Measurements from ENCODE around the gene PDIA5.

Gene PDIA5

DNA sequence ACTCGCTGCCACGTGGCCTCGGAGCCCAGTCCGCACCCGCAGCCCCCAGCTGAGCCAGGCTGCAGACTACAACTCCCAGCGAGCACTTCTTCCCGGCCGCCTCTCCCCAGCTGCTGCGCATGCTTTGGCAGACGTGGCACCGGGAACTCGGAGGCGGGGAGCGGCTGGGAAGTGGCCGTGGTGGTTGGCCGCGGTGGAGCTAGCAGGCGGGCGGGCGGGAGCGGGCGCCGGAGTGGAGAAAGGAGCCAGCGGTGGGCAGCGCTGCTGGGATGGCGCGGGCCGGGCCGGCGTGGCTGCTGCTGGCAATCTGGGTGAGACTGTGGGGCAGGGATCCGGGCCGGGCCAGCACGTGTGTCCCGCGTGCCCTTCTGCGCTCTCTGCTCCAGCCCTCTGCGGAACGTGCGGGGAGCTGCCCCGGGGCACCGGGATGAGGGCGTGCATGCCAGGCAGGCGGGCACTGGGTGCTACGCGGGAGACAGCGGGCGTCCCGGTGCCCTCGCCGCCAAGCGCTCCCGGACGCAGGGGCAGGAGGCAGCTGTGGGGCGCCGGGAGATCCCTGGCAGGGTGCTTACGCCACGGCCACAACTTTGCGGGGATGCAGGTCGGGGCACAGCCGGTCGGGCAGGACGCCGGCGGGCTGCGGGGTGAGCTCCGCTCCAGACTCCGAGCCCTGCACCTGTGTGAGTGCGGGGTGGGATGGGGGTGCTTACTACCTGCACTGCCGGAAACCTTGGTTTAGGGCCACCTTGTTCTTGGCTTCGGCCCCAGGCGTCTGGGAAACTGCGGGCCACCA, at the start of gene PDIA5:
Gene PDIA5 (plus strand): TSS at position 130 of the 793 bp plus-strand sequence. CDS start 140 bp downstream, at position 270.
- DNase-seq (ENCODE audit: low read depth): peak; percentile 86

DNA sequence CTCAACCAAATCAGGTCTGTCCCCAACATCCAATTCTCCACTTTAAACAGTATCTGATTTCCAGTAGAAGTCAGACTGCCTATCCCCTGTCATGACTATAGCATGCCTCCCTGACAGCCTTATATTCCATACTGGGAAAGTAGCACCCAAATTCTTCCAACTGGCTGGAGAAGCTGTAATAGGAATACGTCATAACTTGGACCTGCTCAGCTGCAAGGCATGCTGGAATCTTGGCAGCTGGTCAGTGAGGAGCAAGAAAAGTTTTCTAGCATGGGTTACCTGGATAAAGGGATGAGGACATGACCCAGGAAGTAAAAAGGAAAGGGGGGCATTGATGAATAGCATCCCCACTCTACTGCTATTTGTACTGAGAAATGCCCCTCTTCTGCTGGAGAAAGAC, 48.1 kb upstream of the PDIA5 start:
- DNase-seq (ENCODE audit: low read depth): no peak

DNA sequence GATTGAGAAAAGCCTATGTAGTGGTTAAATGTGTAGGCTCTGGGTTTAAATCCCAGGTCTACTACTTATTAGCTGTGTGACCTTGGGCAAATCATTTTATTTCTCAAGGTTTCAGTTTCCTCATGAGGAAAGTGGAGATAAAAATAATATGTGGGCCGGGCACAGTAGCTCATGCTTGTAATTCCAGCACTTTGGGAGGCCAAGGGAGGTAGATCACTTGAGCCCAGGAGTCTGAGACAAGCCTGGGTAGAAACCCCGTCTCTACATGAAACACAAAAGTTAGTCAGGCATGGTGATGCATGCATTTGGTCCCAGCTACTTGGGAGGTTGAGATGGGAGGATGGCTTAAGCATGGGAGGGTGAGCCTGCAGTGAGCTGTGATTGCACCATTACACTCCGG, 47.7 kb upstream of the PDIA5 start:
- peak; percentile 15 for DNase-seq (ENCODE audit: low read depth)

DNA sequence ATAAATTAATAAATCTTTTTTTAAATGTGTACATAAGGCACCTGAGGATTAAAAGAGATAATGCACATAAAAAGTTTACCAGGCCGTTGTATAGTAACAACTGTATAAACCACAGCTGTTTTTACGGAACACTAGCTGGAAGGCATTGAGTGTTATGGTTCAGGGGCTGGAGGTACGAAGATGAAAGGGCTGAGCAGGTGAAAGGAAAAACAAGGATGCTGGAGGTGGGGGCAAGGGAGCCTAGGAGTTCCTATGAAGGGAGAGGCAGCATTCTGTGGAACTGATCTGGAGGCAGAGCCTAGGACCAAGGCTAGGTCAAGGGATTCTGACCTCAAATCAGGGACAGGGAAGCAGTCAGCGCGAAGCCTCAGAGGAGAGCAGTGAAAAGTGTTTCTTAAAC, 47.2 kb upstream of the PDIA5 start:
- no peak for DNase-seq (ENCODE audit: low read depth)

DNA sequence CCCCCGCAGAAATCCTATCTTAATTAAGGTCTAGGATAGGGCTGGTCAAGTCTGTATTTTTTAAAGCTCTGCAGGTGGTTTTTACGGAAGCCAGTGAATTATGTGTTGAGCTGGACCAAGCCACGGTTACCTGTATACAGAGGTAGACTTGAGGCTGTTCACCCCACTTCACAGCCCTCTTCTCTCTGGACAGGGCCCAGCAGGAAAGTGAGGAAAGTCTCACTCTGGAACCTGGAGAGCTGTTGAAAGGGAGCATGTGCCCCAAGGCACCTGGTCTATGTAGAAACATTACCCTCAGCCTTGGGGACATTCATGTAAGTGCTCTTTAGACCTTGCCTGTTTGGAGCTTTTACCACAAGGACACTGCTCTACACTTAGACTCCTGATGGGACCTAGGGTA, 46.1 kb upstream of the PDIA5 start:
- DNase-seq (ENCODE audit: low read depth): no peak

DNA sequence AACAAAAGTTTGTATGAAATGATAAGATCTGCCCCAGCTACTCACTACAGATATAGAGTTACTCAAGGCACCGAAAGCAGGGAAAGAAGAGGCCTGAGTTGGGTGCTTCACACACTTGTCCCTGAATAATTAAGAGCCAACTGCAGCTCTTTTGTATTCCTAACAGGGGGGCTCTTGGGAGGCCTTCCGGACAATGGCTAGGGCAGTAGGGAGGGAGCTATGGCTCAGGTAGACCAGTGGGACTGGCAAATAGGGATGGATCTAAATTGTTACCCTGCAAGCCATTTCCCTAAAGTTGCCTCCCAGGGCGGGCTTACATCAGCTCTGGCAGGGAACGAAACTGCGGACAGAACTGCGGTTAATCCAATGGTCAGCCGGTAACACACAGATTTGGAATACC, 45.4 kb upstream of the PDIA5 start:
- no peak for DNase-seq (ENCODE audit: low read depth)

DNA sequence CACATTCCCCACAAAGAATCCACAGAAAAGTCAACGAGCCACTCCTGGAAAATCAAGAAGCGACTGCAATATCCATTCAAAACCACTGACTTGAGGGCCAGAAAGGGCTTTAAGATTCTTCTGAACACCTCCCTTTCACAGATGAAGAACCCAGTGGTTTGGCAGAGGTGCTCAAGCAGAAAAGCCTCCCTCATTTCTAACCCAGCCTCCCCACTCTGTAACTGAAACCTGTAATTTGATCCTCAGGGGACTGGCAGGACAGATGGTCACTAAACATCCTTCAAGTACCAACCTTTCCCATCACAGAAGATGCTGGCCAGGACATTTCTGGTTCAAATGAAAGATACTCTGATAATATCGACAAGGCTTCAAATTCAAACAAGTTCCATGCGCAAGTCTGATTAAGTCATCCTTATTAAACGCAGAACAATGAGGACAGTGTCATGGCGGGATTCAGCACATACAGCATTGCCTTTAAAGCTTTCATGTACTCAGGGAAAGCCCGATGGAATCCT, 44.8 kb upstream of the PDIA5 start:
- DNase-seq (ENCODE audit: low read depth): no peak

DNA sequence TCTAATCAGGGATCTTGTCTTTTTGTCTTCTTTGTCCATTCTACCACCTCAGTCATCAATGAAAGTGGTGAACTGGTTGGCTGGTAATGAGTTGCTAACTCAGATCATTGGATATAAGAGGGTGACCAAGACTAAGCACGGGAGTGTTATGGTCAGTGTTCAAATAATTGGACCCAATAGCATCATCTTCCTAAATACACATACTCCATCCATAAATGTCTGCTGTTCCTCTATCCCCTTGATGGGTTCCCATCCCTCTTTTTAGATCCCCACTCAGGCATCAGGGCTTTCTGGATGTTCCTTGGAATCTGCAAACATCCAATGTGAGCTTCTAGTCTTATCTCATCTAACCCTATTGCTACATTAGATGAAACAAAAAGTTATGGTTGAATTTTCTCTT, 42.8 kb upstream of the PDIA5 start:
- DNase-seq (ENCODE audit: low read depth): no peak

DNA sequence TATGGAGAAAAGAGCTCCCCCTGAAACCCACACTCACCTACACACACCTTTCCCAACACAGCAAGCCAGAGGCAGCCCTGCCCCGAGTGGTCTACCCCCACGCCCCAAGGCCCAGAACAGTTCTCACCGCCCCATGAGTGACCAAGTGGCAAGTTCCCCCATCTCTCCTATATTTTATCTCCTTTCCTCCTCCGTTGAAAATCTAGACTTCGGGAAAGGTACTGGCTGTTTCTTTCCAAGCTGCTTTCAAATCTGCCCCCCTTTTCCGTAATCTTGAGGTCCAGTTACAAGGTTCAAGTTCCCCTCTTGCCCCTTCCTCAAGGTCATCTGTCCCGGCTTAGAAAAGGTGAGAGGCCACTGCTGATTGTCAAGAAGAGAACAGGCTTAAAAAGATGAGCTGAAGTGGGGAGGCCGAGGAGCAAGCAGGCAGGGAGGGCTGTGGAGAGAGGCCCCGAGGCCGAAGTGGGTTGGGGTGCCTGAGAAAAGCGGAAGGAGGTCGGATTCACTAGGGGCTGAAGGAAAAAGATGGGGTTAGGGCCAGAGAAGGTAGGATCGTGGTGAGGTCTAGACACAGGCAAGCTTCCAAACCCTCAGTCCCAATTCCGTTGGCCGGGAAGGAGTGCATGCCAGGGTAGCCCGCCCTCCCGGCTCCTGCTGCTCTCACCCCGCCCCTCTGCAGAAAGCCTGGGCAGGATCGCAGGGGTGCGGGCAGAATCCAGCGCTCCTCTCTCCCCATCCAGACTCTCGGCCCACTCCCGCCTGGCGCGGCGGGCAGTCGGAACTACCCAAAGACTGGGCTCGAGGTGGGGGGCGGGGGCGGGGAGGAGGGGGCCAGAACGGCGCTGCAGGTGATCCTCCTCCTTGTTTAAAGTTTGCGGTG, 40.9 kb upstream of the PDIA5 start:
- DNase-seq (ENCODE audit: low read depth): no peak

DNA sequence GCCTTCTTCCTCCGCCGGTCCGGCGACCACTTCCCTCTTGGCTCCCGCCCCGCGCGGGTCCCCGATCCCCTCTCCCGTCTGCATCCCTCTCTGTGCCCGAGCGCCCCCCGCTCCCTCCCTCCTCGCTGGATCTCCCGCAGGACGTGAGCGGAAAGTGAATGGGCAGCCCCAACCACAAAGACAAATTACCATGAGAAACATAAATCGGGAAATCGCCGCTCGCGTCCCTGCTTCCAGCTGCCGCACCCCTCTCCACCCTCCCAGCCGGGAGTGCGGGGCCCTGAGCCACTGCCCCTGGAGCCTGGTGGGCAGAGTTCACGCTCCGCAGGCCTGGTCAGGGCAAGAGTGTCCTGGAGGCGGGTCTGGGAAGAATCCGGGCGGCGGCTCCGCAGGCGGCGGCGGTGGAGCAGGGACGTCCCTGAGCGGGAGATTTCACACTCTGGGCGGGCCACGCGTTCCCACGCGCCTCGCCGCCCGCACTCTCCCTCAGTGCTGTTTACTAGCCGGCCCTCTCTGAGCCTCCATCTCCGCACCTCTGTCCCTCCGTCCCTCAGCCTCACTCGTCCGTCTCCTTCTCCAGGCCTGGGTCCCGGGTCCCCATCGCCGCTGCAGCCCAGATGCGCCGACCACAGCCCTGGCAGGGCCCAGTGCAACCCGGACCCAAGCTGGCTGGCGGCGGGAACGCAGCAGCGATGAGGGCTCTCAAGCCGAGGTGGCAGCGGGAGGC, 40.1 kb upstream of the PDIA5 start:
- DNase-seq (ENCODE audit: low read depth): no peak

DNA sequence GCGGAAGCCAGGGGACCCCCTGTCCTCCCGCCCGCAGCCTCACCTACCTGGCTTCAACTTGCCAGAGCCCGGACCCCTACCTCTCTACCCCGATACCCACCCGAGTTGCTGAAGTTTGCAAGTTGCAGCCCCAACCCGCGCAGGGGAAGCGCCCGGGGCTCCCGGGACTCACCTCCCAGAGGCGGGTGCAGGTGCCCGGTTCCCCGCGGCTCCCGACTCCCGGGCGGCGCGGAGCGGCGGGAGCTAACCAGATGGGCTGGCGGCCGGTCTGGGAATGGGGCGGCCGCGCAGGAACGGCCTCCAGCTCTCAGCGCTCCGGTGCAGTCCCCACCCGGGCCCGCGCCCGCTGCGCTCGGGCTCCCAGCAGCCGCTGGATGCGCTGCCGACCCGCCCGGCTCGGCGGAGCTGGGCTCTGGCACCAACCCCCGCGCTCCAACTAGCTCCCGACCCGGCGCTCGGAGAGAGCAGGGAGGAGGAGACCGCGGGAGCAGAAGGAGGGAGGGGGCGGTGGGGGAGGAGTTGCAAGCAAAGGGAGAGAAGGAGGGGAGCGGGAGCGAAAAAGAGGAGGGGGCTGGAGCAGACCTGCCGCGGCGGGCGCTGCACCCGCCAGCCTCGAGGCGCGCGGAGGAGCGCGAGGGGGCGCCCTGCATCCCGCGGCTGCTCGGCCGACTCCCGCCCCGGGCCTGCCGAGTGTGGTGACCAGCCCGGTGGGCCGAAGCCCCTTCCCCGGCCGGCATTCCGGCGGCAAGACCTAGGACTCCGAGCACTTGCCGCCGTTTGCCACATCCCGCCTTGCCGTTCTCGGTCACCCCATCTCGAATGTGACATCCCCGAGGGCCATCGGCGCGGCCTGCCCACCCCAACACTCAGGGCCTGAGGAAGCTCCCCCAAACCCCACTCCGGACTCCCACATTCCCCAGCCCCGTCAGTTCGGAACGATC, 39.3 kb upstream of the PDIA5 start, which contains the start of gene SEMA5B:
Gene SEMA5B (minus strand): TSS at position 472 of the 941 bp plus-strand sequence. CDS start 66,500 bp downstream, outside the sequence.
- DNase-seq (ENCODE audit: low read depth): no peak

DNA sequence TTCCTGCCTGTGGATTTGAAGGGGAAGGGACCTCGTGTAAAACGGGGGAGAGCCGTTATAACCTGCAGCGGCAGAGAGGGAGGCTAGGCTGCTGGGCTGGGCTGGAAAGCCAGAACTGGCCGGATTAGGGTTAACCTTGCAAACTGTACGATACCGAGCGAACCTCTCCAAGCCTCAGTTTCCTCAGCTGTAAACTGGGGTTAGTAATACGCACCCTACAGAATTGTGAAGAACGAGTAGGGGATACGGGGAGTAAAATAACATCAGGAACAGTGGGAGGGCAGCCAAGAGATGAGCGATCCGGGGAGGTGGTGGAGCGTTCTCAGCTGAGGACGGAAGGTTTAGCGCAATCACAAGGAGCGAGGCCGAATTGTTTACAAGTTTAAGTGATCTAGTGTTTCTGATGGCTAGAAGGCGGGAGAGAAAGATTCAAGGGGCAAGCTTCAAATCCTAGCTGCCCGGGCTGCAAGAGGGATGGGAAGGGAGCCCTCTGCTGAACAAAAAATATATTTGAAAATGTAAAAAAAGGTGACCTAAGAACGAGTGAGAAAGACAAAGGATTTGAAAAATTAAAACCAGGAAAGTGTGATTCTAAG, 38.5 kb upstream of the PDIA5 start:
- peak; percentile 92 for DNase-seq (ENCODE audit: low read depth)

DNA sequence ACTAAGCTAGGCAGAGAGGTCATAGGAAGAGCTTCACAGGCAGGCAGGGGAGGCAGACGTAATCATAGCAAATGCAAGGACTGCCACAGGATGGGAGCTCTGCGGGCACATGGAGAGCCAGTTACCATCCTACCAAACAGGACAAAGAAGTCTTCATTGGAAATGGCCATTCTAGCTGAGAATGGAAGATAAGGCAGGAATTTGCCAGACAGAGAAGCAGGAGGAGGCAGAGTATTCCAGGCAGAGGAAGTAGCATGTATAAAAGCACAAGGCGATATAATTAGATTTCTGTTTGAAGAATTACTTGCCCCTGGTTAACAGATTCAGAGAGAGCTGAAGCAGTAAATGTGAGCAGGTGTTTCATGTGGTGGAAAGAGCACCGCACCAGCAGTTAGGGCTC, 35.8 kb upstream of the PDIA5 start:
- DNase-seq (ENCODE audit: low read depth): no peak

DNA sequence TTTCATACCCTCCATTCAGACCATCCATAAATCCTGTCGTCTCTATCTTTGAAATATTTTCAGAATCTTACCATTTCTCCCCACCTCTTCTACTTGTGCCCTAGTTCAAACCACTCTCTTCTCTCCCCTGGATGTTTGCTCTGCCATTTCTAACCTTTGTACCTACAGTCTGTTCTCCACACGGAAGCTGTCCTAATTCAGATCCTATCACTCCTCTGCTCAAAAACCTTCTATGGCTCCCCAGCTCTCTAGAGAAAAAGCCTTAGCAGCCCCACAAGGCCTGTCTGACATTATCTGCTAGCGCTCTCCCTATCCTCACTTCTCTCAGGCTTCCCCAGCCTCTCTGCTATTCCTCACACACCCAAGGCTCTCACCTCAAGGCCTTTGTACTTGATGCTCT, 34.8 kb upstream of the PDIA5 start:
- DNase-seq (ENCODE audit: low read depth): no peak

DNA sequence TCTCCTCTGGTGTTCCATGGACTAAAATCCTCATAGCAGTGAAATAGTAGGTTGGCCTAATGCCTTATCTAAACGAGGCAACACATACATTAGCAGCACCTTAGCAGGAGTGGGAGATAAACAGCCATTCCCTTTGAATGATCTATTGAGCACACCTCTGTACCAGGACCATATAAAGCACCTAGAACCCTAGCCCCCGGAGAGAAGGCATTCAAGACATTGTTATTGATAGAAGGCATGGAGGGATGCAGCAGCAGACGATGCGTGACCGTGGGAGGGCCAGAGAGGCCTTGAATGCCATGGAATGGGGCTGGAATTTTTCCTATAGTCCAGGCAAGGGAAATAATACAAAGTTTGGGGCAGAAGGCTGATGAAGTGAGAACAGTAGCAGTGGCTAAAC, 32.7 kb upstream of the PDIA5 start:
- DNase-seq (ENCODE audit: low read depth): no peak

DNA sequence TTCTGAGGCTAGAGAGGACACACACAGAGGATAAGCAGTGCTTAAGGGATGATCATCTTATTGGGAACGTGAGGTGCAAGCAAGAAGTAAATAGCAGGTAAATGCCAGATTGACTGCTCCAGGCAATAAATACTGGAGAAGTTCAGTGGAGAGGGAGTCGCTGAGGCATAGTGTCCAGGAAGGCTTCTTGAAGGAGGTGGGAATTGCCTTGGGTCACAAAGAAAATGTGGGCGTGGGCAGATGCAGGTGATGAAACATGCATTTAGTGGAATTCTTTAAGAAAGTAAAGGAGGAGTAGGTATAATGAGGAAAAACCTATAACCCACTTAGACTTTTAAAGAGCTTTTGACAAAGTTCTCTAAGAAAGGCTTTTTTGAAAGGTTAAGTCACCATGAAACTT, 31.8 kb upstream of the PDIA5 start:
- no peak for DNase-seq (ENCODE audit: low read depth)

DNA sequence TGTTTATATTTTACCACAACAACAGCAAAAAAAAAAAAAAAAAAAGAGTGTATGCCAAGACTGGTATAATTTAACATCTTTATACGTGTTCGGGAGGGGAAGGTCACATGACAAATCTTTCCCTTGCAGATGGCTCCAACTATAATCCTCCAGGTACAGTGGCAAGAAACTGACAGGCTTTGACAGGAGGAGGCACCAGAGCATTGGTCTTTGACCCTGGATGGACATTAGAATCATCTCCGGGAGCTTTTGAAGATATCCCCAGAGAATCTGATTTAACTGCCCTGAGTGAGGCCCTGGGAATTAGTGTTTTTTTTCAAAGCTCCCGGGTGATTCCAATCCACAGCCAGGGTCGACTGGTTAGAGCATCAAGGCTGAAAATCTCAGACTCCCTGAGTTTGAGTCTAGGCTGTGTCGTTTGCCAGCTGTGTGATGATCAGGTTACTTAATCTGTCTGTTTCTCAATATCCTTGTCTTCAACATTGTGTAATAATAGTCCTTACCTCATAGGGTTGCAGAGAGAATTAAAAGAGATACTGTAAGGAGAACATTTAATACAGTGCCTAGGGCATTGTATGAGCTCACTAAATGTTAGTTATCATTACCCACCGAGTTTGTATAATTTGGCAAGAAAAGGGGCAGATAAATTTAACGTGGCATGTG, 30.3 kb upstream of the PDIA5 start:
- peak; percentile 82 for DNase-seq (ENCODE audit: low read depth)

DNA sequence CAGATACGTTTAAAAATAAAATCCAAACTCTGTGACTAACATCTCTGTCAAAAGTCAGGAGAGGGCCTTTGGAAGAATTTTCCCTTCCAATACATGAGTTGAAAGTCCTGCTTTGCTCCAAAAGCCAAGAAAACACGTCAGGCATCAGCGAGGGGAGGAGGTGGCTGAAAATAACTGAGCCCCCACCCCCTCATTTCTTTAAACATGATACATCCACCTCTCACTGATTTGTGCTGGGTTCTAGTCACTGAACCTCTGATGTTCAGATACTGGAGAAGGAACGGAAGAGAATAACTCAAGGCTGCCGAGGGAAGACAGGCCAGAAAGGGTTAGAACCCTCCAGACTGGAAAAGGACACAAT, 29.8 kb upstream of the PDIA5 start:
- DNase-seq (ENCODE audit: low read depth): no peak

DNA sequence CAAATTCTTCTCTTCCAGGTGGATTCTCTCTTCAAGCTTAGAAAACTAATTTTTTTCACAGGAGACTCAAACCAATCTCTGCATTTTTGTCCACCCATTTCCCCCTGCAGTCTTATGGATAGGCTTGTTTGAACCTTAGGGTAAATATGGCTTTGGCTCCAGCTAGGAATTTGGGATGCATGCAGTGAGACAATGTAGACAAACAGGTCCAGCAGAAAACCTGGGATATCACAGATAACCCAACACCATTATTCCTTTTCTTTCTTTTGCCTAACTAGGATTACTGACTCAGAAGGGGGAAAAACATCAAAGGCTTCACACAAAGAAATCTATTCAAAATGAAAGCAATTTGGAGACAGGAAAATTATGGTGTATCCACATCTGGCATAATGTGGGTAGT, 28.1 kb upstream of the PDIA5 start:
- no peak for DNase-seq (ENCODE audit: low read depth)

DNA sequence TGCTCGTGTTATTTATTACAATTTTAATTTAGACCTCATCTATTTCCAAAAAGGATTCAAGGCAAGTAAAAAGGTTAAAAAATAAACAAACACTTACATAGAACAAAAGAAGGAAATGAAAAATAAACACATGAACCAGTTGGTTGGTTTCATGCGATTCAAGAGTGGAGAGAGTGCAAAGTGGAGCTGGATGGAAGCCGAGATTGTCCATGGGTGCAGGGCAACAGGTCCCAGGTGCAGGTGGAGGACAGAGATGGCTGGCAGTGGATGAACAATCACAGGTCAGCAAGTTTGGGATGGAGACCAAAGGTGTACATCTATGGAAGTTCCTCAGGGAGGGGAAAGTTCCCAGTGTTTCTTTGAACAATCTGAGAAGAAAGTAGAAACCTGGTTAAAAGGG, 27.6 kb upstream of the PDIA5 start:
- no peak for DNase-seq (ENCODE audit: low read depth)
